ENCODE data around the gene SLC12A8. TPM values are rescaled to one million over a fixed set of nuclear protein-coding genes. Genes with fewer than 3 reads are reported as not detected.

SLC12A8 gene
- total and polyA plus RNA-seq, 2 donors from 2014 or later = 5.4 to 29.1 TPM

DNA sequence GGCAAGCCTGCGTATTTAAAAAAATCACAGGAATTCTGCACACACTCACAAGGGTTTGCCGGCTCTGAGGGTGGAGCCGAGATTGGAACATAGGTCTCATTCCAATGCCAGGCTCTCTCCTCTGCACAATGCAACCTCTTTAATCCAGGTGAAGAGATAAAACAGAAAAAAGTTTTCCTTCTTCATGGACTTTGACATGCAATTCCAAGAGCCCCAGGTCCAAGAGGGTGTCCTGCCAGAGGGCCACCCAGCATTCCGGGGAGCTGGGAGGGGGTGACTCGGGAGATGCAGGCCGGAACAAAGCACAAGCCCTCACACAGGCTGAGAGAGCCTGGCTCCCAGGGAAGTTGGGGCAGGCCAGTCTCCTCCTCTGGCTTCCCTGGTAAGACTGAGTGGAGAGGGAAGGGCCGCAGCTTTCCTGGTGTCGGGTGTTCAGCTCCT, 6.7 kb upstream of the SLC12A8 start:
- Histone ChIP-seq H3K9ac (ENCODE audit: low read length in 3 of 3) (no peak overlapping the region), H3K27me3 (ENCODE audit: control insufficient read depth, insufficient read depth, low read length) (no peaks in the 10 kb centered on the region), H3K4me3 (ENCODE audit: low read length in 3 of 3) (no peak overlapping the region), H3K36me3 (ENCODE audit: control insufficient read depth in 2 of 3, insufficient read depth in 3 of 3, low read length in 3 of 3) (no peaks in the 10 kb centered on the region), H3K4me1 (ENCODE audit: control insufficient read depth in 2 of 3, insufficient read depth in 2 of 3, low read depth in 1 of 3, low read length in 3 of 3) (peaks cover 0 to 4% (median 0%) of the 10 kb centered on the region in 3 donors), H3K27ac (ENCODE audit: low read depth in 2 of 2, low read length in 2 of 2) (no peak overlapping the region), H3K9me3 (ENCODE audit: control insufficient read depth in 2 of 3, insufficient read depth in 1 of 3, low read length in 3 of 3) (no peaks in the 10 kb centered on the region)
- intact Hi-C loops (cut with DNase I) = no loop called here
- TF ChIP-seq, protein P1, sequence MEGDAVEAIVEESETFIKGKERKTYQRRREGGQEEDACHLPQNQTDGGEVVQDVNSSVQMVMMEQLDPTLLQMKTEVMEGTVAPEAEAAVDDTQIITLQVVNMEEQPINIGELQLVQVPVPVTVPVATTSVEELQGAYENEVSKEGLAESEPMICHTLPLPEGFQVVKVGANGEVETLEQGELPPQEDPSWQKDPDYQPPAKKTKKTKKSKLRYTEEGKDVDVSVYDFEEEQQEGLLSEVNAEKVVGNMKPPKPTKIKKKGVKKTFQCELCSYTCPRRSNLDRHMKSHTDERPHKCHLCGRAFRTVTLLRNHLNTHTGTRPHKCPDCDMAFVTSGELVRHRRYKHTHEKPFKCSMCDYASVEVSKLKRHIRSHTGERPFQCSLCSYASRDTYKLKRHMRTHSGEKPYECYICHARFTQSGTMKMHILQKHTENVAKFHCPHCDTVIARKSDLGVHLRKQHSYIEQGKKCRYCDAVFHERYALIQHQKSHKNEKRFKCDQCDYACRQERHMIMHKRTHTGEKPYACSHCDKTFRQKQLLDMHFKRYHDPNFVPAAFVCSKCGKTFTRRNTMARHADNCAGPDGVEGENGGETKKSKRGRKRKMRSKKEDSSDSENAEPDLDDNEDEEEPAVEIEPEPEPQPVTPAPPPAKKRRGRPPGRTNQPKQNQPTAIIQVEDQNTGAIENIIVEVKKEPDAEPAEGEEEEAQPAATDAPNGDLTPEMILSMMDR (IDR thresholded peaks at IDR 0.05; ENCODE audit: borderline replicate concordance, extremely low read depth, insufficient read depth) = no peak
- DNase-seq (no peak), FAIRE-seq (no peak)

DNA sequence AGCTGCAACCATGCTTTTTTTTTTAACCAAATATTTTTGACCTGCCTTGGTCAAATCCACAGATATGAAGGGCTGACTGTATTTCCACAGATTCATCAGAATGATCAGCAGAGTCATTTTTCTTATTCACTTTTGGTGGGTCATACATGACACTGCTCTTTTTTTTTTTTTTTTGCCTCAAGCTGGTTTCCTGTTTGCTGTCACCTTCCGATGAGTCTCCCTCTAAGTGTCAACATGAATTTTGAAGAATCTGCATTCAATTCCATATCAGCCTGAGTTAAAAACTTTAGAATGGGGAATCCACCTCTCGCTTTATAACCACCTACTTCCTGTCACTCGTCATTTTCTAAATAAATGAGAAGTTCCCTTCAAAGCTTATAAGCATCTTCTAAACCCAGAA, 2.2 kb upstream of the SLC12A8 start:
- no peaks in the 10 kb centered on the region for H3K36me3 ChIP-seq (ENCODE audit: control insufficient read depth in 2 of 3, insufficient read depth in 3 of 3, low read length in 3 of 3)
- no peak overlapping the region for H3K27ac ChIP-seq (ENCODE audit: low read depth in 2 of 2, low read length in 2 of 2)
- no peak overlapping the region for H3K4me3 ChIP-seq (ENCODE audit: low read length in 3 of 3)
- peaks cover 0 to 7% (median 0%) of the 10 kb centered on the region in 3 donors for H3K4me1 ChIP-seq (ENCODE audit: control insufficient read depth in 2 of 3, insufficient read depth in 2 of 3, low read depth in 1 of 3, low read length in 3 of 3)
- no peak overlapping the region for H3K9ac ChIP-seq (ENCODE audit: low read length in 3 of 3)
- TF ChIP-seq, protein P1 (IDR thresholded peaks at IDR 0.05; ENCODE audit: borderline replicate concordance, extremely low read depth, insufficient read depth) = no peak
- FAIRE-seq (no peak), DNase-seq (no peak)
- H3K9me3 ChIP-seq (ENCODE audit: control insufficient read depth in 2 of 3, insufficient read depth in 1 of 3, low read length in 3 of 3) = no peaks in the 10 kb centered on the region
- intact Hi-C loops (cut with DNase I) = no loop called here
- peaks cover 3% of the 10 kb centered on the region for H3K27me3 ChIP-seq (ENCODE audit: control insufficient read depth, insufficient read depth, low read length)

DNA sequence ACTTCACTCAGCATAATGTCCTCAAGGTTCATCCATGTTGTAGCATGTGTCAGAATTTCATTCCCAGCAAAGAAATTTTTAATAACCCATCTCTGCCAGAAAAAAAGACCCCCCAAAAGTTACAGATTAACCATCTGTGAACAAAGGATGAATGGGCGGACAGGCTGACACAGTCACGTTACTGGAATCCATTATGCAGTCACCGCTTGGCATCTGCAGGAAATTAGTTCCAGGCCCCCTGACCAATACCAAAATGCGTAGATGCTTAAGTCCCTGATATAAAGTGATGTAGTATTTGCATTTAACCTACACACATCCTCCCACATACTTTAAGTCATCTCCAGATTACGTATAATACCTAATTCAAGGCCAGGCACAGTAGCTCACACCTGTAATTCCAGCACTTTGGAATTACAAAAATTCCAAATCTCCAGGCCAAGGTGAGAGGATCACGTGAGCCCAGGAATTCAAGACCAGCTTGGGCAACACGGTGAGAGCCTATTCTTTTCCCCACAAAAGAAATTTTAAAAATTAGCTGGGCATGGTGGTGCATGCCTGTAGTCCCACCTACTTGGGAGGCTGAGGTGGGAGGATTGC, 1.5 kb upstream of the SLC12A8 start:
- Histone ChIP-seq H3K9me3 (ENCODE audit: control insufficient read depth in 2 of 3, insufficient read depth in 1 of 3, low read length in 3 of 3) (no peaks in the 10 kb centered on the region), H3K9ac (ENCODE audit: low read length in 3 of 3) (no peak overlapping the region), H3K4me1 (ENCODE audit: control insufficient read depth in 2 of 3, insufficient read depth in 2 of 3, low read depth in 1 of 3, low read length in 3 of 3) (peaks cover 0 to 3% (median 0%) of the 10 kb centered on the region in 3 donors), H3K27ac (ENCODE audit: low read depth in 2 of 2, low read length in 2 of 2) (no peak overlapping the region), H3K4me3 (ENCODE audit: low read length in 3 of 3) (no peak overlapping the region), H3K27me3 (ENCODE audit: control insufficient read depth, insufficient read depth, low read length) (peaks cover 3% of the 10 kb centered on the region), H3K36me3 (ENCODE audit: control insufficient read depth in 2 of 3, insufficient read depth in 3 of 3, low read length in 3 of 3) (no peaks in the 10 kb centered on the region)
- intact Hi-C loops (cut with DNase I) = no loop called here
- FAIRE-seq = no peak
- TF ChIP-seq, protein P1 (IDR thresholded peaks at IDR 0.05; ENCODE audit: borderline replicate concordance, extremely low read depth, insufficient read depth) = no peak
- DNase-seq = no peak

DNA sequence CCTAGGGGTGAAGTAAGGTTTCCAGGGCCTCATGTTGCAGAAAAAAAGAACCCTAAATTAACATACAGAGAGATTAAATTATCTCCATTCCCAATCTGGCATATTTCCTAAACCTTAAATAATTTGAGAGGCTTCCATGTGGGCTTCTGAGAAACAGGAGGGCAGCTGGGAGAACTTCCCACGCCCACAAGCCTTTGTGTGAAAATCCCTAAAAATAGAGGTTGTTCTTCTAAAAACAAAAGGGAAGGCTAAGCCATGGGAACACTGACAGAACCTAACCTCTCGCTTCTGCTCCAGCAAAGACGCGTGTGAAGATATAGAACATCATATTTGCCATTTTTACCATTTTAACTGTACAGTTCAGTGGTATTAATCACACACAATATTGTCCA, 812 bp upstream of the SLC12A8 start:
- DNase-seq = no peak
- Histone ChIP-seq H3K9me3 (ENCODE audit: control insufficient read depth in 2 of 3, insufficient read depth in 1 of 3, low read length in 3 of 3) (no peaks in the 10 kb centered on the region), H3K4me3 (ENCODE audit: low read length in 3 of 3) (peak overlapping the region in 1 of 3 donors; percentile 55), H3K4me1 (ENCODE audit: control insufficient read depth in 2 of 3, insufficient read depth in 2 of 3, low read depth in 1 of 3, low read length in 3 of 3) (peaks cover 0 to 3% (median 0%) of the 10 kb centered on the region in 3 donors), H3K27ac (ENCODE audit: low read depth in 2 of 2, low read length in 2 of 2) (no peak overlapping the region), H3K9ac (ENCODE audit: low read length in 3 of 3) (no peak overlapping the region), H3K27me3 (ENCODE audit: control insufficient read depth, insufficient read depth, low read length) (peaks cover 3% of the 10 kb centered on the region), H3K36me3 (ENCODE audit: control insufficient read depth in 2 of 3, insufficient read depth in 3 of 3, low read length in 3 of 3) (no peaks in the 10 kb centered on the region)
- TF ChIP-seq, protein P1 (IDR thresholded peaks at IDR 0.05; ENCODE audit: borderline replicate concordance, extremely low read depth, insufficient read depth) = no peak
- intact Hi-C loops (cut with DNase I) = no loop called here
- FAIRE-seq = no peak

Measured in kidney (tissue), 14 donors.